HUES6 (cell line): ENCODE results near the gene TBC1D22A.

Experiments used
- H3K27ac ChIP-seq: 2 replicates; pipeline ENCODE4 v1.7.0; 2013; ENCODE audit warnings: low read depth, mild to moderate bottlenecking, low read length, inconsistent platforms
- H3K27me3 ChIP-seq: 2 replicates; pipeline ENCODE4 v1.6.1; 2013; ENCODE audit warnings: low read length; ENCODE audit not compliant: control insufficient read depth, insufficient read depth
- H3K36me3 ChIP-seq: 2 replicates; pipeline ENCODE4 v1.6.1; 2013; ENCODE audit warnings: low read length; ENCODE audit not compliant: control insufficient read depth, insufficient read depth
- H3K4me1 ChIP-seq: 2 replicates; pipeline ENCODE4 v1.6.1; 2013; ENCODE audit warnings: low read length; ENCODE audit not compliant: control insufficient read depth, insufficient read depth
- H3K4me3 ChIP-seq: 2 replicates; pipeline ENCODE4 v1.5.1; 2013; ENCODE audit warnings: low read depth, low read length
- H3K9ac ChIP-seq: one replicate; pipeline ENCODE4 v1.6.1; 2013; ENCODE audit warnings: mild to moderate bottlenecking, low read length
- H3K9me3 ChIP-seq: 2 replicates; pipeline ENCODE4 v1.6.1; 2013; ENCODE audit warnings: low read depth, low read length; ENCODE audit not compliant: control insufficient read depth, insufficient read depth

Gene TBC1D22A

DNA sequence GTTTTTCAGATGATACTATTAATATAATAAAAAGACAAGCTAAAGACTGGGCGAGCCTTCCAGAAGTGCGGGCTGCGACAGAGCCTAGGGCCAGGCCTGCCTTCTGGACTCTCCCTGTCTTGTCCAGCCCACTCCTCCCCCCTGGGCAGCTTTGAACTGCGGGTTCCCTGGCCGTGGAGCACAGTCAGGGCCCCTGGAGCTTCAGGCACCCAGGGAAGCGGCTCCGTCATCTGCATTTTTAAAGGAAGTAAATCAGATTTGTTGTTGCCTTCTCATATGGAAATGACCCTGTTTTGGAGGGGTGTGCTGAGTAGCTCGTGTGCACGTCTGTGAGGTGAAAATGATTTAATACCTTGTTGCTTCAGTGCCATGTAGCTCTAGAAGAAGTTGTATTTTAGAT is 265.3 kb downstream of the TBC1D22A start:
- H3K27me3 ChIP-seq, result no peaks in the 10 kb centered on the region
- H3K9me3 ChIP-seq, result no peaks in the 10 kb centered on the region; the same call in 1 of the 2 replicates
- H3K4me1 ChIP-seq, result peaks cover 29% of the 10 kb centered on the region
- H3K4me3 ChIP-seq, result no peak overlapping the region
- no peak overlapping the region for H3K27ac ChIP-seq
- no peak overlapping the region for H3K9ac ChIP-seq
- H3K36me3 ChIP-seq, result no peaks in the 10 kb centered on the region; the same call in 1 of the 2 replicates

DNA sequence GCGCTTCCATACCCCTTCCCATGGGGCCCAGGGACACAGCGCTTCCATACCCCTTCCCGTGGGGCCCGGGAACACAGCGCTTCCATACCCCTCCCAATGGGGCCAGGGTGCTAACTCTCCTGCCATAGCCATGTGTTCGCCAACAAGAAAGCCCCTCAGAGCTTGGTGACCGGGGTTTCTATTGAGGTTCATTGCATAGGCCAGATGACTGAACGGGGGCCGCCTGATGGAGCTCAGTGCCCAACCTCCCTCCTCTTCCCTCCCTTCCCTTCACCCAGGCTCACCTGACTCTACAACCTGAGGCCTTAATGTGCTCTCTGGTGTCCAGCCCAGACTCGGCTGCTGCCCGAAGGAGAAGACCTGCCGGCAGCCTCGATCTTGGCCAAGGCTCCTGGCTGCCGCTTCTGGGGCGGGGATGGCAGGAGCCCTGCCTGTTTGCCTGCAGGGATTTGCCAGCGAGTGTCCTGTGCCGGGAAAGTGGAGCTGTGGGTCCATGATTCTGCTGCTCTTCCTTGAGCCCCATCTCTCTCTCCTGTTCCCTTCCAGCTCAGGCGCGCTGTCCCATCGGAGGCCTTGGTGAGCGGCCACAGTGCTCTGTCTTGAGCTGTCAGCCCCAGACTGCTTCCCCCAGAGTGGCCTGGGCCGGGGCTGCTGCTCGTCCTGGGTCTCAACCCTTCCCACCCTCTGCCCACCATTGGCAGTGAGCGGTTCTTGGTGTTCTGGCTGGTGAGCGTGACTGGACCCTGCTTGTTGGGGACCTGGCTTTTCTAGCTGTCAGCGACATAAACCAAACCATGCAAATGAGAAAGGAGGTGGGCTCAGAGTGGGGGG is 267.0 kb downstream of the TBC1D22A start:
- Histone ChIP-seq H3K27ac (no peak overlapping the region), H3K4me1 (peaks cover 29% of the 10 kb centered on the region), H3K27me3 (no peaks in the 10 kb centered on the region), H3K9me3 (no peaks in the 10 kb centered on the region; the same call in 1 of the 2 replicates), H3K4me3 (no peak overlapping the region), H3K9ac (no peak overlapping the region), H3K36me3 (no peaks in the 10 kb centered on the region)

DNA sequence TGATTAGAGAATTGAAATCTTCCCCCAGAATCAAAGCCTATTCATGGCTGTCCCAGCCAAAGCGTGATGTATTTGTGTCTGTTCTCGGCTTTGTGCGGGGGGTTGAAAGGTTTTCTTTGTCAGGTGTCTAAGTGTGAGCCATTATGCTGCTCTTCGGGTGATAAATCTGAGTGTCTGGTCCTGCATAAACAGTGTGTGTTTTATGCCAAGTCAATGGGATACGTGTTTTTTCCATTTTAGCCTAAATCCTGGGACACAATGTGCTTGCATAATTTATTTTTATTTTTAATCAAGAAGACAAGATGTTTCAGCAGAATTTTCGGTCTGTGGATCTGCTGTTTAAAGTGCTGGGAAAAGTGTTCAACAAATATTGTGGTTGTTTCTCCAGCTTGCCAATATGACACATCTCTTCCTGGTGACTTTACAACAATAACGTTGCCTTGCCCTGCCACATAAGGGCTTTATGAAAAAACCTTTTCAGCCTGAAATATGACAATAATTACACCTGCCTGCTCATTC is 267.8 kb downstream of the TBC1D22A start:
- no peak overlapping the region for H3K4me3 ChIP-seq
- no peak overlapping the region for H3K27ac ChIP-seq
- no peaks in the 10 kb centered on the region for H3K27me3 ChIP-seq
- H3K9me3 ChIP-seq, result no peaks in the 10 kb centered on the region; the same call in 1 of the 2 replicates
- H3K36me3 ChIP-seq, result no peaks in the 10 kb centered on the region
- no peak overlapping the region for H3K9ac ChIP-seq
- peaks cover 29% of the 10 kb centered on the region for H3K4me1 ChIP-seq

- no peaks in the 10 kb centered on the region for H3K9me3 ChIP-seq
- H3K4me1 ChIP-seq, result peaks cover 29% of the 10 kb centered on the region
- no peaks in the 10 kb centered on the region for H3K27me3 ChIP-seq
- H3K27ac ChIP-seq, result no peak overlapping the region
- no peak overlapping the region for H3K9ac ChIP-seq
- no peak overlapping the region for H3K4me3 ChIP-seq
- no peaks in the 10 kb centered on the region for H3K36me3 ChIP-seq
Measured at GRCh38 chr22:47030881-47031627, 268.6 kb downstream of the TBC1D22A start.

- Histone ChIP-seq H3K9ac (no peak overlapping the region), H3K27ac (no peak overlapping the region), H3K36me3 (no peaks in the 10 kb centered on the region), H3K9me3 (no peaks in the 10 kb centered on the region), H3K4me1 (peaks cover 28% of the 10 kb centered on the region), H3K27me3 (no peaks in the 10 kb centered on the region), H3K4me3 (no peak overlapping the region)
Measured at GRCh38 chr22:47031628-47031915, 269.1 kb downstream of the TBC1D22A start.

- Histone ChIP-seq H3K4me3 (no peak overlapping the region), H3K4me1 (peaks cover 23% of the 10 kb centered on the region), H3K27me3 (no peaks in the 10 kb centered on the region), H3K9ac (no peak overlapping the region), H3K9me3 (no peaks in the 10 kb centered on the region), H3K27ac (no peak overlapping the region), H3K36me3 (no peaks in the 10 kb centered on the region)
Measured at GRCh38 chr22:47032091-47032943, 269.9 kb downstream of the TBC1D22A start.

DNA sequence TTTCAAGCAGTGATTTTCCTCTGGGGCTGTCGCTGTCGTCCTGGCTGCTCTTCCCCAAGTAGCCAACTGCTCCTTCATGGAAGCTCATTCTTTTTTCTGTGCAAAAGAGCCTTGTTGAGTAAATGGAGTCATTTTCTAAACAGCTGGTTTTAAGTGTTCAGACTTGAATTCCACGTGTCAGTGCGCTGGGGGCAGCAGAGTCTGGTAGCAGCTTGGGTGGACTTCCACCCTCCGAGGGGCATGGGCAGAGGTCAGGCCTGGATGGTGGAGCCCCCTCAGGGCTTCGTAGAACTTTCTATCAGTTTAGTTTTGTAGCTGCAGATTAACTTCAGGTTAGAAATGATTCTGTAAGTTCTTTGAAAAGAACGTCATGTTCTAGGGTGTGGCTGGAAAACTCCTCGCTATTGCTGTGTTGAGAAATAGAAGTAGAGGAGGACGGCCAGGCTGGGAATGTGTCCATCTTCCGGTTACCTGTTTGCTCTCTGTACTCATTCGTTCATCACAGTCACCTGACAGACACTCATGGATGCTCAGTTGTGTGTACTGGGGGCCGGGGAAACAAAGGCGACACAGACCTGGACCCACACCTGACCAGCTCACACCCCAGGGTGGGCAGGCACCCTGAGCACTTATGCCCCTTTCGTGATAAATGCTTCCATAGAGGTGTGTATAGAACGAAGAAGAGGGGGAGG is 270.7 kb downstream of the TBC1D22A start:
- no peaks in the 10 kb centered on the region for H3K36me3 ChIP-seq
- no peak overlapping the region for H3K27ac ChIP-seq
- peaks cover 16% of the 10 kb centered on the region for H3K4me1 ChIP-seq
- H3K4me3 ChIP-seq, result no peak overlapping the region
- no peak overlapping the region for H3K9ac ChIP-seq
- no peaks in the 10 kb centered on the region for H3K9me3 ChIP-seq
- no peaks in the 10 kb centered on the region for H3K27me3 ChIP-seq

- Histone ChIP-seq H3K9me3 (no peaks in the 10 kb centered on the region), H3K27me3 (no peaks in the 10 kb centered on the region), H3K36me3 (no peaks in the 10 kb centered on the region), H3K4me1 (peaks cover 14% of the 10 kb centered on the region), H3K4me3 (no peak overlapping the region), H3K9ac (no peak overlapping the region), H3K27ac (no peak overlapping the region)
Measured at GRCh38 chr22:47033648-47034000, 271.2 kb downstream of the TBC1D22A start.

DNA sequence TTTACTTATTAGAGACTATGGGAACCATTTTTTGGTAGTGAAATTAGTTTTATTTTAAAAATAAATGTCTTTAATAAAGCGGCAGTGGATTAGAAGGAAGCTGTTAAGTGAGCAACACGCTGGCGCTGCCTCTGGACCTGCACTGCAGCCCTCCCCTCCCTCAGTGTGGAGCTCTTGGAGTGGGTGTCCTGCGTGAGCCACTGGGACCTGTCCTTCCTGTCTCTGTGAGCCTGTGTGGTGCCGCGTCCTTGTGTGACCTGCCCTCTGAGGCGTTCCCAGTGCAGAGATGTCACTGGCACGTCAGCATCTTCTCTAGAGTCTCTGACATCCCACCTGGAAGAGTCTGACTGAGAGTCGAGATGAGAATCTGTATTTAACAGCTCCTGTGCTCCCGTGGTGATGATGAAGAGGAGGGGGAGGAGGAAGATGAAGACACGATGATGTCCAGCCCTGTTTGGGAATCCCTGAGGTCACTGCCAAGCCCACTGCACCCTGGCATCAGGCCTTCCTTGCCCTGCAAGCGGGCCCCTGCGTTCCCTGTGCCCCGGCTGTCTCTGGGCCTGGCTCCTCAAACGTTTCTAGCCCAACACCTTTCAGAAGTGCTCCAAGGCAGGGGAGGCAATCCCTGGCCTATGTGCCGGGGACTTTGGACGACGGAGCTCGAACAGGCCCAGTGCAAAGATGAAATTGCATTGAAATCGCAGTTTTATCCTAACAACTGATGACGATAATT is 271.8 kb downstream of the TBC1D22A start:
- H3K4me3 ChIP-seq, result no peak overlapping the region
- H3K36me3 ChIP-seq, result no peaks in the 10 kb centered on the region
- H3K27ac ChIP-seq, result no peak overlapping the region
- H3K9ac ChIP-seq, result no peak overlapping the region
- no peaks in the 10 kb centered on the region for H3K9me3 ChIP-seq
- H3K4me1 ChIP-seq, result peaks cover 8% of the 10 kb centered on the region
- H3K27me3 ChIP-seq, result no peaks in the 10 kb centered on the region

GRCh38 chr22:47034905-47035419 is 272.5 kb downstream of the TBC1D22A start:
- Histone ChIP-seq H3K27ac (no peak overlapping the region), H3K36me3 (no peaks in the 10 kb centered on the region), H3K27me3 (no peaks in the 10 kb centered on the region)

More at GRCh38 chr22:47034905-47035419, 272.5 kb downstream of the TBC1D22A start:
- Histone ChIP-seq H3K4me1 (0 out of 2 replicates have a peak, but pooled peaks cover under 1% of the 10 kb centered on the region), H3K9ac (no peak overlapping the region), H3K9me3 (no peaks in the 10 kb centered on the region), H3K4me3 (no peak overlapping the region)
